ENCODE results near the gene HS1BP3. TPM values are rescaled to one million over a fixed set of nuclear protein-coding genes. Genes with fewer than 3 reads are reported as not detected.

HS1BP3 gene
- total RNA-seq, 1 experiment from 2014 or later = 26.4 TPM

DNA sequence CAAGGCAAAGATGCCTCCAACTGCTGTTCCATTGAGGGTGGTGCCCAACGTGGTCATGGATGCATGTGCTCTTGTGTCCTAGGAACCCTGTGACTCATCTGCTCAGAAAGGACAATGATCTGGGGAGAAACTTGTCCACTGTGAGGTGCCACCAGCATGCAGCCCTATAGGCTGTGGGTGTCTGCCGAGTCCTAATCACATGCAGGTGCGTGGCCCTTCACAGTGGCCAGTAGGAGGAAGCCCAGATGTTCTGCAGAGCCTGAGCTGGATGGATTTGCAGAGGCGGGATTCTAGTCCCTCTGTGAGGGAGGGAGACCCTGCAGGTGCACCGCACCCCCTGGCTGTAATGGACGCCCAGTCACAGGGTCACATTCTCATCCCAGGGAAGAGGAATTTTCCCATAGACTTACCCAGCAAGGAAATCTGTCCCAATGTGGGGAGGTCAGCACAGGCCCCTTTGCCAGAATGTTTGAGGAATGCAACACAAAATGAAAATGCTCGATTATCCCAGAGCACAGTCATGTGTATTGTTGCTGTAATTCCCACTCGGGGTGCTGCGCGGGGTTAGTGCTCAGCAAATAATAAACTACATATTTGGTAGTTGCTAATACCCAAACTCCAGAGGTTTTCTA, 30.0 kb upstream of the HS1BP3 start:
- TF ChIP-seq, protein P1, sequence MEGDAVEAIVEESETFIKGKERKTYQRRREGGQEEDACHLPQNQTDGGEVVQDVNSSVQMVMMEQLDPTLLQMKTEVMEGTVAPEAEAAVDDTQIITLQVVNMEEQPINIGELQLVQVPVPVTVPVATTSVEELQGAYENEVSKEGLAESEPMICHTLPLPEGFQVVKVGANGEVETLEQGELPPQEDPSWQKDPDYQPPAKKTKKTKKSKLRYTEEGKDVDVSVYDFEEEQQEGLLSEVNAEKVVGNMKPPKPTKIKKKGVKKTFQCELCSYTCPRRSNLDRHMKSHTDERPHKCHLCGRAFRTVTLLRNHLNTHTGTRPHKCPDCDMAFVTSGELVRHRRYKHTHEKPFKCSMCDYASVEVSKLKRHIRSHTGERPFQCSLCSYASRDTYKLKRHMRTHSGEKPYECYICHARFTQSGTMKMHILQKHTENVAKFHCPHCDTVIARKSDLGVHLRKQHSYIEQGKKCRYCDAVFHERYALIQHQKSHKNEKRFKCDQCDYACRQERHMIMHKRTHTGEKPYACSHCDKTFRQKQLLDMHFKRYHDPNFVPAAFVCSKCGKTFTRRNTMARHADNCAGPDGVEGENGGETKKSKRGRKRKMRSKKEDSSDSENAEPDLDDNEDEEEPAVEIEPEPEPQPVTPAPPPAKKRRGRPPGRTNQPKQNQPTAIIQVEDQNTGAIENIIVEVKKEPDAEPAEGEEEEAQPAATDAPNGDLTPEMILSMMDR (IDR thresholded peaks at IDR 0.05; ENCODE audit: unreplicated experiment) = no peak
- Mint-ChIP-seq H3K36me3 (ENCODE audit: insufficient read depth, unreplicated experiment) (no peaks in the 10 kb centered on the region), H3K4me3 (ENCODE audit: low read depth, unreplicated experiment) (no peak overlapping the region), H3K27ac (ENCODE audit: unreplicated experiment) (no peak overlapping the region), H3K27me3 (ENCODE audit: unreplicated experiment) (no peaks in the 10 kb centered on the region), H3K9me3 (ENCODE audit: low read depth, unreplicated experiment) (no peaks in the 10 kb centered on the region), H3K4me1 (ENCODE audit: low read depth, unreplicated experiment) (no peaks in the 10 kb centered on the region)
- no TSS peak for BruUV-seq (replicated peaks)
- CTCF ChIA-PET = no interaction called here
- no peak for DNase-seq
- intact Hi-C loops (cut with micrococcal nuclease; ENCODE audit: unreplicated experiment) = loop anchor here (5.0 kb wide), 1 partner anchor 76 kb away; no protein-coding TSS in a partner anchor

DNA sequence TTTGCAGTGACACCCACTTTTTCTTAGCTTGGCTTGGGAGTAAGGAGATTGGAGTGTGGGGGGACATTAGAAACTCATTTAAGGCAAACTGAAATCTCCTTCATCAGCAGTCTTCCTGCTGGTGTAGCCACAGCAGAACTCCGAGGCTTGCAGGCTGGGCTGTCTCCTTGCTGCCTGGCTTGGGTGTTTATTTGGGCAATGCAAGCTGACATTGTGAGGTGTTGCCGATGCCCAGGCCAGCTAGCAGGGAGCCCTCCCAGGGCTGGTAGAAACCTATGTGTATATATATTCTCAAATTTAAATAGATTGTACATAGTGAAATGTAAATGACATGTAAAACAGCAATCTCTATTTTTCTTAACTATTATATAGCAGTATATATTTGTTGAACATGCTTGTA, 27.9 kb upstream of the HS1BP3 start:
- Mint-ChIP-seq H3K4me1 (ENCODE audit: low read depth, unreplicated experiment) (no peaks in the 10 kb centered on the region), H3K27ac (ENCODE audit: unreplicated experiment) (no peak overlapping the region), H3K36me3 (ENCODE audit: insufficient read depth, unreplicated experiment) (no peaks in the 10 kb centered on the region), H3K9me3 (ENCODE audit: low read depth, unreplicated experiment) (no peaks in the 10 kb centered on the region), H3K27me3 (ENCODE audit: unreplicated experiment) (no peaks in the 10 kb centered on the region), H3K4me3 (ENCODE audit: low read depth, unreplicated experiment) (no peak overlapping the region)
- intact Hi-C loops (cut with micrococcal nuclease; ENCODE audit: unreplicated experiment) = no loop called here
- no peak for DNase-seq
- no TSS peak for BruUV-seq (replicated peaks)
- TF ChIP-seq, protein P1 (IDR thresholded peaks at IDR 0.05; ENCODE audit: unreplicated experiment) = no peak
- CTCF ChIA-PET = interaction anchor here (0.8 kb wide), 1 partner anchor 17 kb away, joined by 3 read pairs; no protein-coding TSS in a partner anchor

DNA sequence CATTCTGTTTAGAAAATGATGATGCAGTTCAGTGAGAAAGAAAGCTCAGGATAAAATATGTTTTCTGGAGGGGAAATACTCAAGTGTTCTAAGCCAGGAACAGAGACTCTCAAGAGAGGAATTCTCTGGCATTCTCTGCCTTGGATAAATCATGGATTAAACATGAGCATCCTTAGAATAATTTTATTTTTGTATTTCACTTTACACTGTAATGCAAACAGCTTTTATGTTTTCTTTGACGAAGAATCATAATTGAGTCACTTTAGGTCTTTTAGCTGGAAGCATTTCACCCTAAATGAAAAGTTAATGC, 27.1 kb upstream of the HS1BP3 start:
- H3K27ac Mint-ChIP-seq (ENCODE audit: unreplicated experiment) = no peak overlapping the region
- no peak for DNase-seq
- no peak overlapping the region for H3K4me3 Mint-ChIP-seq (ENCODE audit: low read depth, unreplicated experiment)
- no peaks in the 10 kb centered on the region for H3K36me3 Mint-ChIP-seq (ENCODE audit: insufficient read depth, unreplicated experiment)
- TF ChIP-seq, protein P1 (IDR thresholded peaks at IDR 0.05; ENCODE audit: unreplicated experiment) = no peak
- BruUV-seq (replicated peaks) = no TSS peak
- no peaks in the 10 kb centered on the region for H3K4me1 Mint-ChIP-seq (ENCODE audit: low read depth, unreplicated experiment)
- H3K9me3 Mint-ChIP-seq (ENCODE audit: low read depth, unreplicated experiment) = no peaks in the 10 kb centered on the region
- no peaks in the 10 kb centered on the region for H3K27me3 Mint-ChIP-seq (ENCODE audit: unreplicated experiment)
- CTCF ChIA-PET = interaction anchor here (0.8 kb wide), 1 partner anchor 16 kb away, joined by 3 read pairs; no protein-coding TSS in a partner anchor
- intact Hi-C loops (cut with micrococcal nuclease; ENCODE audit: unreplicated experiment) = no loop called here

DNA sequence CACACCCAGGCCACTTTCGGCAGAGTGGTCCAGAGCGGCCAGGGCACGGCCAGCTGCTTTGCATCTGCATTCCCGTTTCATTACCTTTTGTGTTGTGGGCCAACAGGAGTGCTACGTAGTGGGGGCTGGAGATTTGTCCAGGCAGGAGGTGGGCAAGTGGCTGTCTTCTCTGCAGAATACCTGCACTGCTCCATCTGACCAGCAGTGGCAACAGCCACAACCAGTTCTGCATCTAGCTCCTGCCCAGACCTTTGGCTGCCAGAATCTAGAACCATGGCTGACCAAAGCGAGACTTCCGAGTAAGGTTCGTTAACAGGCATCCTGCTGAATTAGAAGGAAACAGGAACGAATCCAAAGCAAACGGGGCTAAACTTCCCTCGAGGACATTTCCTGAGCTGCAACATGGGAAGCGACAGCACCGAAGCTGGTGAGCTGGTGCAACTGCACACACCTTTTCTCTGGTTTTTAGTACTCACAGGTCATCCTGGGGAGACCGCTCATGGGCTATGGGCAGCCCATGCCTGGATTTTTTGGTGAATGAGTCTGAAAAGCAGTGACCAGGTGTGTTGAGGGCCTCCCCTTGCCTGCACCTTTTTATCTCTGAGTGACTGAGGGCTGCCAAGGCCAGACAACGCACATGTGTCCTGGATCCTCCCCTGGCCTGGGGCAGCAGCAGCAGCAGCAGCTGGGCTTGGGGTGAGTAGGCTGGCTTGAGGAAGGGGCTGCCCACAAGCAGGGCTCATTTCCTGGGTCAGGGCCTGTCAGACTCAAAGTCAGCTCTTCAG, 26.6 kb upstream of the HS1BP3 start:
- no peak overlapping the region for H3K27ac Mint-ChIP-seq (ENCODE audit: unreplicated experiment)
- CTCF ChIA-PET = interaction anchor here (0.7 kb wide), 1 partner anchor 10 kb away, joined by 3 read pairs; no protein-coding TSS in a partner anchor
- no peak for DNase-seq
- BruUV-seq (replicated peaks) = no TSS peak
- intact Hi-C loops (cut with micrococcal nuclease; ENCODE audit: unreplicated experiment) = no loop called here
- TF ChIP-seq, protein P1 (IDR thresholded peaks at IDR 0.05; ENCODE audit: unreplicated experiment) = peak; percentile 18
- H3K27me3 Mint-ChIP-seq (ENCODE audit: unreplicated experiment) = no peaks in the 10 kb centered on the region
- no peaks in the 10 kb centered on the region for H3K4me1 Mint-ChIP-seq (ENCODE audit: low read depth, unreplicated experiment)
- H3K9me3 Mint-ChIP-seq (ENCODE audit: low read depth, unreplicated experiment) = no peaks in the 10 kb centered on the region
- H3K4me3 Mint-ChIP-seq (ENCODE audit: low read depth, unreplicated experiment) = no peak overlapping the region
- H3K36me3 Mint-ChIP-seq (ENCODE audit: insufficient read depth, unreplicated experiment) = no peaks in the 10 kb centered on the region
